Erythroblast (primary cell): ENCODE results near the gene APLP2.
"Not testable (repeated sequence)": the region's sequence is repeated elsewhere in the genome, so short reads cannot be mapped to it uniquely, and the experiment has no call there.

Experiments used
- DNase-seq, 2 experiments: peaks; one replicate each; lab custom pipeline; 2025; lab: John Stamatoyannopoulos, UW
- GATA1 ChIP-seq: IDR thresholded peaks from 2 replicates; pipeline ENCODE4 v1.6.1; 2011; ENCODE audit warnings: low read depth, mild to moderate bottlenecking, control low read depth, low read length, moderate library complexity
- POLR2A ChIP-seq: IDR thresholded peaks from 2 replicates; pipeline ENCODE4 v1.6.1; 2011; ENCODE audit warnings: mild to moderate bottlenecking, low read length

The APLP2 gene

DNA sequence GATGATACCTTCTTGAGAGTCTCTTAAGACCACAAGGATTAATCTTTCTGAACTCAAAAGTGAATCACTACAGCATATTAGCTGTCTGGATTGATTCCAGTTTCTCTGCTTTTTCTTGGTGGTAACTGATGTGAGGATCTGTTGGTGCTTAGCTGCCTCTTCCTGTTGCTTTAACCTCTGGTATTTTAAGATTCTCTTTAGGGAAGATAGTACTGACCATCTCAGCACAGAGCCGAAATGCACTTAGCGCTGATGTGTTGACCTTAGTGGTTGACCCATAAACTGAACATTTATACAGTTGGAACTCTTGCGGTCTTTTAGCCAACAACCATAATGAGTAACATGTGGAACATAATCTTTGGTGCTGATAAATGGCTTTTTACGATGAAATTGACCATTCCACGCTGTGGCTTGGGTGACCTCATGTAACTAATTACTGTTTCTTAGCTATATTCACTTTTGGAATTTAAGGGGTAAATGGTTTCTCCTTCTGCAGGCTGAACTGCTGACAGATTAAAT, 33.7 kb downstream of the APLP2 start:
- no peak for TF ChIP-seq GATA1
- TF ChIP-seq POLR2A: no peak
- no peak for DNase-seq

DNA sequence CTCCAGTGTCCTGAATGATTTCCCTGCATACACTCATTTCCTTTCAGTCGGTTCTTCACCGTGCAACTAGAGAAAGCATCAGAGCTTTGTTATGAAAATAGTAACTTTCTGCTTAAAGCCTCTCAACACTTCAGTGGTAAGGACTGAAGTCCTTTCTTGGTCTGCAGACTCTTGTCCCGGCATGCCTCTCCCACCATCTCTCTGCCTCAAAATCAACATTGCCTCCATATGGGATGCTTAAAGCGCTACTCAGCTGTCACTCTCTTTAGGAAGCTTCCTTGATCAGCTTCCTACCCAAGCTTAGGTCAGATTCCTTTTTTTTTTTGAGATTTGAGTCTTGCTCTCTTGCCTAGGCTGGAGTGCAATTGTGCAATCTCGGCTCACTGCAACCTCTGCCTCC, 36.7 kb downstream of the APLP2 start:
- TF ChIP-seq POLR2A: no peak
- TF ChIP-seq GATA1: no peak
- DNase-seq: no peak

DNA sequence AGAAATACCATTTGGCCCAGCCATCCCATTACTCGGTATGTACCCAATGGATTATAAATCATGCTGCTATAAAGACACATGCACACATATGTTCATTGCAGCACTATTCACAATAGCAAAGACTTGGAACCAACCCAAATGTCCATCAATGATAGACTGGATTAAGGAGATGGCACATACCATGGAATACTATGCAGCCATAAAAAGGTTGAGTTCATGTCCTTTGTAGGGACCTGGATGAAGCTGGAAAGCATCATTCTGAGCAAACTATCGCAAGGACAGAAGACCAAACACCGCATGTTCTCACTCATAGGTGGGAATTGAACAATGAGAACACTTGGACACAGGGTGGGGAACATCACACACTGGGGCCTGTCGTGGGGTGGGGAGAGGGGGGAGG, 39.0 kb downstream of the APLP2 start:
- DNase-seq: not testable (repeated sequence)

DNA sequence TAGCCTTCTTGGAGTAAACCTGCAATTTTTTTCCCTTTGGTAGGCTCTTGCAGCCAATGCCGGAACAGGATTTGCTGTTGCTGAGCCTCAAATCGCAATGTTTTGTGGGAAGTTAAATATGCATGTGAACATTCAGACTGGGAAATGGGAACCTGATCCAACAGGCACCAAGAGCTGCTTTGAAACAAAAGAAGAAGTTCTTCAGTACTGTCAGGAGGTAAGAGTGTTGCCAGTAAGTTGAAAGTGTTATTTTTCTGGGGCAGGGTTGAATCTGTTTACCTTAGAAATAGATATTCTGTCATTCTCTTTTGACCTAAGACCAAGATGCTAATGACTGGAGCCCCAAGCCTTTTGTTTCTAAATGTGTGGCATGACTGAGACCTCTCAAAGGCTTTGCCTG, 39.7 kb downstream of the APLP2 start:
- no peak for TF ChIP-seq GATA1
- TF ChIP-seq POLR2A: no peak
- no peak for DNase-seq

DNA sequence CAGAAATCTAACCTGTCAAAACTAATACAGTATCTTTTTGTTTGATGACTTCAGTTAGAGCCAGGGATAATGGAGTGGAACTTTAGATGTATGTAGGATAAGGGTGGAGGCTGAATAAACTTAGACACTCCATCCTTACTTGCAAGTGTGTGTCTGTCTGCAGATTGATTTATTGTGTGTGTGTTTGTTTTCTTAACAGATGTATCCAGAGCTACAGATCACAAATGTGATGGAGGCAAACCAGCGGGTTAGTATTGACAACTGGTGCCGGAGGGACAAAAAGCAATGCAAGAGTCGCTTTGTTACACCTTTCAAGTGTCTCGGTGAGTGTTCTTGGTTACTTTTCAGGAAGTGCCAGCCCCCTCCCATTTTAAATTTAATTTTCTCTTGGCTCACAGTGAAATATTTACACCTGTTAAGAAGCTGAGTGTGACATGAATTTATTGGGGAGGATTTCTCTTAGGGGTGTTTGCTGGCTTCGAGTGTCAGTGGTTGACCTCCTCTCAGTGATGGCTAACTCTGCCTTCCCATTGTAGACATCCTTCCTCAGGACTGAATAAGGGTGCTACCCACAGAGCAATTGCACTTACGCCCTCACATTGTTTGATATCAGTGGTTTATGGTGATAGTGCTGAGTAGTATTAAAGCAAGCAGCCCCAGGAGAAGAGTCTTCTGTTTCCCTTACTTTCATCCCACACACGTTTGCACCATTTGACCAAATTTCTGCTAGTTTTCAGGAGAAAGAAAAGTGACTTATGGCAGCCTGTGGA, 40.8 kb downstream of the APLP2 start:
- TF ChIP-seq POLR2A (no peak), GATA1 (no peak)
- no peak for DNase-seq

DNA sequence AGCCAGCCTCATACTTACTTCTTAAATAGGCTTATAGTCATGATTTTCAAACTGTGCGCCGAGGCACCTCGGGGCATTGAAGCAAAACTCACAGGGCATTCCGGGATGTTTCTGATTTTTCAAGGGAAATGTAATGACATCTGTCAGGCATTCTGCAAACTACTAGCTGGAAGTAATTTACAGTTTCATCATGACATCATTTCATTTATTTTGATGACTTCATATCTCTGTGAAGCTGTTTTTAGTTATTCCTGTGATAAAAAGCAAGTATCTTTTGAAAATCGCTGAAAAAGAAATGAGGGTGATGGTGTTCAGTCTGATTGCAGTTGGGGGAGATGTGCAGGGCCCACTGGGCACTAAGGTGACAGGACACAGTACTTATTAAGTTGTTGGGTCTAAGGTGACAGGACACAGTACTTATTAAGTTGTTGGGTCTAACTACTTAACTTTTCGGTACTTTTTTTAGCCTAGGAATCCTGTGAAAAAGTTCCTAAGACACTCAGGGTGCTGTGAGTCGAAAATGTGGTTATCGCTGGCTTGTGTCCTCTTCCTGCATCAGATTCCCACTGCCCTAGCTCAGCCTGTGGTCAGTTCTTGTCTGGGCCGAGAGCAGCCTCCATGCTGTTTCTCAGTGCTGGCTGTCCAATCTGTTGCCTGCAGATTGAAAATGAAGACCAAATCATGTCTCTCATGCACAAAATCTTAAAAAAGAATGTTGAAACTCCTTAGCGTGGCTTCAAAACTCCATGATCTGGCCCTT, 42.6 kb downstream of the APLP2 start:
- TF ChIP-seq GATA1 (no peak), POLR2A (no peak)

DNA sequence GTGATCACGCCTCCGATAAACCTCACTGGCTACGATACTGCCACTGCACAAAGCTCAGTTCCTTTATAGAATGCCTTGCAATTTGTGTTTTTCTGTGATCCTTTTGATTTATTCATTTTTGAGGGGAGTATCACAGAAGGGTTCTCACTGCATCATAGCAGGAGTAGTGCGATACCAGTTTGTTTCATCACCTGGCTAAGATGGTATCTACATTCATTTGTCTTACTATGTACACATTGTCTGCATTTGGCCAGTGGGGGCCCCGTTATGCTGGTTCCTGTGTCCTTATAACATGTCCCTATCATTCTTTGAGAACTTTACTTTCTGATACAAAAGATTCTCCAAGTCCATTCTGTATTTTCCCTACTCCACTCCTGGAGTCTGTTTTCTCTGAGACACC, 44.6 kb downstream of the APLP2 start:
- TF ChIP-seq GATA1 (no peak), POLR2A (no peak)

More for the DNA sequence above, 42.6 kb downstream of the APLP2 start:
- peak; percentile 8 to 26 for DNase-seq

DNA sequence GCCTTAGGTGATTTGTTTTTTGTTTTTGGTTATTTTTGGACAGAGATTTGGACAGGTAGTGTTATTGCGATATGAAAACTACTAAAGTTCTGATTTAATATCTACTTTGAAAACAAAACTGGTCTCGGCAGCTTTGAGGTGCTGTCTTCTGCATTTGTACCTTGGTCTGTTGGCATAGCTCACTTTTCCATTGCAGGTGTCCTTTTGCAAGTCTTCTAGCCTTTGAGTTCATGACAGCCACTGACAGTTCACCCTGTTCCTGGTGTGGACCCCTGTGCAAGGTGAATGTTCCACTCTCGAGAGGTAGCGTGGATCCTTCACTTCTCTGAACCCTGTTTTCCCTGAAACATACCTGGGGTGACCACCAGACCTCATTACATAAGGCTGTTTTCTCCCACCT, 45.0 kb downstream of the APLP2 start:
- DNase-seq: no peak
- TF ChIP-seq GATA1: no peak

More for the DNA sequence above, 44.6 kb downstream of the APLP2 start:
- DNase-seq: no peak

DNA sequence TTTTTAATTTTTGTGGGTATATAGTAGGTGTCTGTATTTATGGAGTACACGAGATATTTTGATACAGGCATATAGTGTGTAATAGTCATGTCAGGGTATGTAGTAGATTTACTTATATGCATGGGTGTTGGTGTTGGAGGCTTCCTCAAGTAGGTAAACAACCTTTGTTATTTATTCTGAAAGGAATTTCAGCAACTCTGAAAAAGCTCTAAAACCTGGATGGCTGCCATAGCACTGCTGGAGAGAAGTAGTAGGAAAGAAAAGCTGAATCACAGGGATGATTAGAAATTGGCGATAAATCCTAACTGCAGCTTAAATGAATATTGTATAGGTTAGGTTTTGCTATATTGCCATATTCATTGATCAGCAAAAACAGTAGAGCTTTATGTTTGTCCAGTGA, 45.5 kb downstream of the APLP2 start:
- TF ChIP-seq GATA1 (no peak), POLR2A (no peak)
- DNase-seq: peak; percentile 12 to 51

DNA sequence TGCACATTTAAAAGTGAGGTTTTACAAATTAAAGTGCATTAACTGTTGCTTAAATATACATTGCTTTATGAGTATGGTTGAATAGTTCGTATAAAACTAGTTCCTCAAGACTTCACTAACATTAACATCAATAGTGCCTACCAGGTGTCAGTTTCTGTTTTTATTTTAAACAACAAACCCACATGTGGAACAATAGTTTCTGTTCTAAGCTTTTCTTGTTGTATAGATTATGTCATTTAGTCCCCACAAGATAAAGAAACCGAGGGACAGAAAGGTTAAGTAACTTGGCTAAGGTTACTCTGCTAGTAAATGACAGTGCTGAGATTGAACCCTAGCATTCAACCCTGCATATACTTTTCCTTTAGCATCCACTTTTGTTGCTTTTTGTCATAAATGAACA, 48.5 kb downstream of the APLP2 start:
- DNase-seq: no peak
- TF ChIP-seq POLR2A (no peak), GATA1 (no peak)

DNA sequence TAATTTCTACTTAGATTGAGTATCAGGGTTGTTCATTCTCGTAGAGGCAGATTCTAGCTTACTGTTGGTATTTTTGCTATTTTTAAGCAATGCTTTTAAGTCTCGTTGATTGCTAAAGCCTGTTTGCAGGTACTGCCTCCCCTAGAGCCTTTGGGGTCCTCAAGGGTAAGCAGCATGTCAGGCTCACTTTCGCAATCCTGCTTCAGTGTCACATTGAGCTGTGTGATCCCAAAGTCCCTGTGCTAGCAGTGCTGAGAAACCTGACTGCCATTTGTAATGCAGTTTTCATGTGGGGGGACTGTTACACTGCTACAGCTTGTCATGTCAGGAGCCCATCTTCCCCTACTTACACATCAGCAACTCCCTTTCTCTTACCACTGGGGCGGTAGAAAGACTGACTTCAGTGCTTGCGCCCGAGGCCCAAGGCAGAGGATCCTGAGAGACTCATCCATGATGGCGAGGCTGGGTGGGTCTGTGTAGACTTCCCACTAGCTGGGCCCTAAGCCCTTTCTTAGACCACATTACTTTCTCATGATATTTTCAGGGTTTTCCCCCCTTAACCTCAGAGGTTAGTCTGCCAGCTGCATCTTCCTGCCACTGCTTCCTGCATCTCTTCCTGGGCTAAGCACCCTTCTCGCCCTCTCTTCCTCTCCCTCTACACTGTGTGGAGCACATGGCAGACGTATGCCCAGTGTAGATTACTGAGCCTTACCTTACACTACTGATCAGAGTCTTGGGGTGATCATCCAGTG, 49.1 kb downstream of the APLP2 start:
- no peak for DNase-seq
- no peak for TF ChIP-seq POLR2A
- no peak for TF ChIP-seq GATA1

DNA sequence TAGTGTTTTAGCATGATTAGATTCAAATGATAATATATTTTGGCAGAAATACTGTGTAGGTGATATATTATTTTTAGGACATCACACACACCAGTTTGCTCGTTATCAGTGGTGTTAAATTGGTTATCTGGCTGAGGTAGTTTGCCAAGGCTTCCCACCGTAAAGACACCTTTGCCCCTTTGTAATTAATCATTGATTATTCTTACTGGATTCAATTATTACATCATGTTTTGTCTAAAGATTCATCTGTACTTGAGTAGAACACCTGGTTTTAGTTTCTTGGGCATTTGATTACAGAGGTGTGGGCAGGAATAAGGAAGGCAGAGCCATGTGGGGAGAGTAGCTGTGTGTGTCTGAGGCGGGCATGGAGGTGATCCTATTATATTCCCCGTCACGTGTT, 50.4 kb downstream of the APLP2 start:
- DNase-seq: no peak
- TF ChIP-seq POLR2A (no peak), GATA1 (no peak)

DNA sequence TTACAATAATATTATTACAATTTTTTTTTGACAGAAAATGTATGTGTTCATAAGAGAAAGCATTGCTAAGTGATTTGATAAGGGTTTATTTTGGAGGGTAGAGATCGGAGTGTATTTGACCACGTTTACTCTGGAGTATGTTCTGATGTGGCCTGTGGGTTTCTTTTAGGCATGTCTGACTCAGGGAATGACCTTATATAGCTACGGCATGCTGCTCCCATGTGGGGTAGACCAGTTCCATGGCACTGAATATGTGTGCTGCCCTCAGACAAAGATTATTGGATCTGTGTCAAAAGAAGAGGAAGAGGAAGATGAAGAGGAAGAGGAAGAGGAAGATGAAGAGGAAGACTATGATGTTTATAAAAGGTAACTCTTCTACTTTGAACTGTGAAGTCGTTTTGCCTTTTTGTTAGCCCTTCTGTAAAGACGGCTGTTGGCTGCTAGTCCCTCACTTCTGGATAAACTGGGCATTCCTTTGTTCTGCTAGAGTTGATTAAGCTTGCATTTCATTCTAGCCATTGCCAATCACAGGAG, 51.8 kb downstream of the APLP2 start:
- no peak for DNase-seq
- no peak for TF ChIP-seq GATA1
- TF ChIP-seq POLR2A: no peak
